NCI-H1092 (cell line): Measurements from ENCODE around the gene TMEM54.
A peak's percentile ranks its signal among the peaks of the same experiment; 100 is the strongest.

ENCODE experiments used
- DNase-seq: peaks from one replicate; lab custom pipeline; 2025; lab: John Stamatoyannopoulos, UW

Gene TMEM54

DNA sequence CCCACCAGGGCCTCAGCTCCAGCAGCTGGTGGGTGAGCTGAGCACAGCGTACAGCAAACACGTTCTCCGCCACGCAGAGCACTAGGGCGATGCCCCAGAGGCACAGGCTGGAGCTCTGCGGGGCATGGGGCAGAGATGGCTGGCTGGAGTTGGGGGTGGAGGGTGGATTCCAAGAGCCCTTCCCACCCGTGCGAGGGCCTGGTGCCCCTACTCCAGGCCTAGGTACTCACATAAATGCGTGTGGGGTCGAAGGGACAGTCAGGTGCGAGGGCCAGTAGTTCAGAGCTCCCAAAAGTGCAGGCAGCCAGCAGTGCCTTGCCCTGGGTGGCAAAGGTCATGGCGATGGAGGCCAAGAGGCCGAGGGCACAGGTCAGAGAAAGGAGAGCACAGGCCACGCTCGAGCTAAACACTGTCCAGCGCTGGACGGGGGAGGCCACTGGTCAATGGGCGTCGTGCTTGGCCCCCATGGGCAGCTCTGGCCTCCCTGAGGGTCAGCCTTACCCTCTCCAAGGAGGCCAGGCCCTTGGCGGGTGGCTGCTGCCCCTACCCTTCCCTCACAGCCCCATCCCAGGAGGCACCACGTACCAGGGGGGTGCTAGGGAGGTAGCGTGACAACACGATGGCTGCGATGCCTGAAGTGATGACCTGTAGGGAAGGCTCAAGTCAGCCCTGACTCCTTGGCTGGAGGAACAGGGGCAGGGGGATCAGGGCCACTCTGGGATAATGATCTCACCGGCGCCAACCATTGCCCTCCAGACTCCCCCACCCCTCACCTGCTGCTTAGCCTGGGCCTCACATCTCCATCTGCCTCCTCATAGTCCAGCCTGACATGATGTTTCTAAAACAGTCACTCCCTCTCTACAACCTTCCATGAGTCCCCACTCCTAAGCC is 5.6 kb downstream of the TMEM54 start:
- no peak for DNase-seq

DNA sequence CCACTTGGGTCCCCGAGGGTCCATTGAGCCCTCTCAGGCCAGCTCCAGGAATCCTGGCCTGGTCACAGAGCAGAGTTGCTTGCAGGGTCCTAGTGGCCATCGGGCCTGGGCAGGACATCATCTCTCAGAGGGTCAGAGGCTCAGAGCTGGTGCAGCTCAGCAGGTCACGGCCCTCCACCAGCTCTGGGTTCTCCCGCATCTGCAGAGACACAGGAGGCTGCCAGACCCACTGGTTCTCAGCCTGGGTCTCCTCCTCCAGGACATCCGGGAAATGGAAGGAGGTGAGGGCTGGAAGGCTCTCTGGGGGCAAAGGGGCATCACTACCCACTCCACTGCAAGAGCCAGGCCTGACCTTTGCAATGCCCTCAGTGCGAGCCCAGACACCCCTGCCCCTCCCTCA is 6.5 kb downstream of the TMEM54 start:
- no peak for DNase-seq

DNA sequence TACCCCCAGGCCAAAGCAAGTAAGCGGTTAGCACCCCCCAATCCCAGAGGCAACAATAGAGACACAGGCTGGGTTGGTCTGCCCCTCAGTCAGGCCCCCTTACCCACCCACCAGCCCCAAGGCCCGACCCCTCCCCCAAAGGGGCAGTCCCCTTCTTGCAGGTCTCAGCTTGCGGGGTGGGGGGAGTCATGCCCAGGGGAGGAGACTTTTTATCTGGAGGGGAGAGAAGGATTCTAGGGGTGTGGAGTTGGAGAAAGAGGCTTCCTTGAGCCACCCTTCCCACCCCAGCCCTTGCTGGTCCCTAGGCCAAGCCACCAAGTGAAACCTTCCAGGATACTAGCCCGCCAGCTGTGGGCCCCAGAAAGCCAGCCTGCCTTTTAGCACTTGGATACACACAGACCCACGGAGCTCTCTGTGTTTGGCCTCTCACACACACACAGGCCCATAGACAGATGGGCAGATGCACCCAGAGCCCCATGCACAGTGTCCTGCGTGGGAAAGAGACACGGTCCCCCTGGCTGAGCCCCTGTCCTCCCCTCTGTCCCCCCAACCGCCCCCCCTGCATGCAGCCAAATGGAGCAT is 7.1 kb downstream of the TMEM54 start:
- no peak for DNase-seq

DNA sequence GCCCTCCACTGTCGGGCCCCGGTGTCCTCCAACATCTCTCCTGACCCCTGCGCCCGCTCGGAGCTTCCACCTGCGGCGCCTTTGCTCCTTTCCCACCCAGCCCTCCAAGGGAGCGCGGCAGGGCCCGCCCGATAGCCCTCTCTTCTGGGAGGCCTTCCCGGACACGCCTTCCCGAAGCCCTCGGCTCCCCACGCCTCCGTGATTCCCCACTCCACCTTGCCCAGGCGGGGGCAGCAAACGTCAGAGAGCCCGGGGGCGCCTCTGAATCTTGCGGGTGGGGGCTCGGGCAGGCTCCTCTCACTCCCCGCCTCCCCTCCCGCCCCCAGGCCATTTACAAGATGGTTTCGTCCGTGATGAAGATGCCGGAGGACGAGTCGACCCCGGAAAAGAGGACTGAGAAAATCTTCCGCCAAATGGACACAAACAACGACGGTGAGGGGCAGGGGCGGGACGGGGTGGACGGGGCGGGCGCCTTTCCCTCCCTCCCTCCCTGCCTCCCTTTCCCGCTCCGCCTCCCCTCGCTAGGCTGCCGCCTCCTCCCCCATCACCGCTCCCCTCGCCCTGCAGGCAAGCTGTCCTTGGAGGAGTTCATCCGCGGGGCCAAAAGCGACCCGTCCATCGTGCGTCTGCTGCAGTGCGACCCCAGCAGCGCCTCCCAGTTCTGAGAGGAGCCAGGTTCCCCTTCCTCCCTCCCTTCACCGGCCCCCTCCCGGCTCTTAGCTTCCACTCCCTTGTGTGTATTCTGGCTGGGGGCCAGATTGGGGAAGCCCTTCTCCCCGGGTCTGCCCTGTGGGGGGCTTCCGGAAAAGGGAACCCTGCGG is 7.8 kb downstream of the TMEM54 start:
- DNase-seq, result peak; percentile 69

DNA sequence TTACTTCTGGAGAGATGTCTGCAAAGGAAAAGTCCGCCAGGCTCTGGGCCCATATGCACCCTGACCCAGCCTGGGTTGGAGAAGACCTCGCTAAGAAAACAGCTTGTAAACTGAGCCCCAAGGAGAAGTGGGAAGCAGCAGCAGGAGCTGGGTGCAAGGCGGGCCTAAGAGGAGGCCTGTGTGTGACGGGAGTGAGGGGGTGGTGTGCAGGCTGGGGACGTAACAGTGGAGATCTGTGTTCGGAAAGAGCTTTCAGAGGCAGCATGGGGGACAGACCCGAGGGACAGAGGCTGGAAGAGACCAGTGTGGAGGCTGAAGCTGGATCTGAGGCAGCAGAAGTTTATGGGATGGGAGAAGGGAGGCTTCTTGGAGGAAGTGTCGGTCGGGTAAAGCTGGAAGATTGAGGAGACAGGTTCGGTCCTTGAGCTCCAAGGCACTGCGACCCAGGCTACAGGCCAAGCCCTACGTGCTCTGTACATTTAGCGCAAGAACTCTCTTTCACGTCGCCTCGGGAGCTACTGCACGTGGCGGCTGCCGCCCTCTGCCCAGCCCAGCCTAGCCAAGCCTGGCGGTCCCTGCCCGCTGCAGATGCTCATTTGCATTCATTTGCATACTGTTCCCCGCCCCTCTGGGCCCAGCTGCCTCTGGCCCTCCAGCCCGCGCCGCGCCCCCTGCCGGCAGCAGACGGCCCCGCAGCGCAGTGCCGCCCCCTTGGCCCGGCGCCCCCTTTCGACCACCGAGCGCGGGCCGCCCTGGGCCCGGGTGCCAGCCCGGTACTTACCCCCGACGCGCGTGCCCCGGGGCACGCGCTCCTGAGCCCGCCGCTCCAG is 8.6 kb downstream of the TMEM54 start:
- DNase-seq, result peak; percentile 69

DNA sequence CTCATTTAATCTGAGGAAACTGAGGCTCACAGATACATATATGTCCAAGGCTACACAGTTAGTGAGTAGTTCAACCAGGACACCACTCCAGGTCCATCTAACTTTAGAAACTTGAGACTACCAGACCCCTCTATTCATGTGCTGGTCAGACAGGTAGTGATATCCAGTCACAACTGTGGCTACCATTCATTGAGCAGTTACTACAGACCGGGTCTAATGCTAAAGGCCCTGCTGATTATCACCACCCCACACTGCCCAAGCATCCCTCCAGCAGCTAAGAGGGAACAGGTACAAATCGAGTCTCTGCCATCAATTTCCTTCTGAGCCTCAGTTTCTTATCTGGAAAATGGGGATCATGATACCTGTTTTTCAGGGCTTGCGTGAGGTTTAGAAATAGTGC is 9.6 kb downstream of the TMEM54 start:
- DNase-seq, result no peak

DNA sequence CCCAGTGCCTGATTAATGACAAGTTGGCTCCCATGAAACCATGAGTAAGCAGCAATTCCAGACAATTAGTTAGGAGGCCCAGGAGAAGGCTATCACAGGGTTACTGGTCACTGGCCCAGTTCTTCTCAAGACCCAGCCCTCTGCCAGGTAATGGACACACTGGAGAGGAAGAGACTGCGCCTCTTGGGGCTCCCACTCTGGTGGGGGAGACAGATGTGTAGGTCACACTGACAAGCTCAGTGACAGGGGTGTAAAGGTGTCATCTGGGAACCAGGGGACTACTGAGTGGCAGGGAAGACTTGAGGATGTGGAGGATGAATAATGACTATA is 10.0 kb downstream of the TMEM54 start:
- no peak for DNase-seq

DNA sequence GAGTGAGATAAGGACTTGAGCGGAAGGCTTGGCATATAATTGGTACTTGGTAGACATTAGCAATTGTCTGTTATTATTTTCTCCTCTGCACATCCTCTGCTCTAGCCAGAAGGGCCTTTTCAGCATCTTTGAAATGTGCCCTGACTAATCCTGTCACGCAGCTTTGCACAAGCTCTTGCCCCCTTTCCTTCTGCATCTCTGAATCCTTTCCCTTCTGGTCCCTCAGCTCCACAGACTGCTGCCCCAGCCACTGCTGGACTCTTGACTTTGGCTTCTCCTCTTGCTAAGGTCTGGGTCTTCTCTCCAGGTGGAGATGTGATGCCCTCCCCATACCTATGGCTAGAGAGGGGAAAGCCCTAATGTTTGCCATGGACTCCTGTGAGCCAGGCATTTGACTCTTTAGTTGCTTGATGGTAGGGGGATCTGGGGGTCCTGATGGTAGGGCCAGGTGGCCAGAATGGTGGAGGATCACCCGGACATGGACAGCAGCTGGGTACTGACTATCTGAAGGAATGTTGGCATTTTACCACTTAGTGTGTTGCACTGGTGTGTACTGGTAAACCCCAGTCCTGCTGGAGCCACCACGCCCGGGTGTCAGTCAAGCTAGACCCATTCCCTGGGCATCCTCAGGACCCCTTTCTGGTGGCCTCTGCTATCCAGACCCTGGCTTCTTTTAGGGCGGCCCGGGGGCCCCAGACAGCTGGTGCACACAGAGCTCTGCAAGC is 10.5 kb downstream of the TMEM54 start:
- DNase-seq, result no peak

DNA sequence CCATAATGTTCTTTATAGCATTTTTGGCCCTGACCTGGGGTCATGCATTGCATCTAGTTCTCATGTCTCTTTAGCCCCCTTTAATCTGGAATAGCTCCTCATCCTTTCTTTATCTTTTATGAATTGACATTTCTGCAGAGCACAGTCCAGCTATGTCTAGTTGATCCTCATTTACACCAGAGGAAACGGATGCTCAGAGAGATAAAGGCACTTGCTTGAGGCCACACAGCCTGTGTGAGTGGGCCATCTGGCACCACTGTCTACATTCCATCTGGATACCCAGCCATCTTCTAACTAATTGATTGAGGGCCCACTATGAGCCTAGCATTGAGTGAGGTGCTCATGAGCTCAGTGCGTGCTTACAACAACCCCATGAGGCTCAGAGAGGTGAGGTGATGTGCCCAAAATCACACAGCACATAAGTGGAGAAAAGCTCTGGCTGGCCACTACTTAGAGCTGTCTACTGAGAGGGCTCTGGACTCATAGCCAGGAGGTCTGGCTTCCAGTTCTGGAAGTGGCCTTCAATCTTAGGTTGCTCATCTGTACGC is 11.4 kb downstream of the TMEM54 start:
- DNase-seq, result no peak

DNA sequence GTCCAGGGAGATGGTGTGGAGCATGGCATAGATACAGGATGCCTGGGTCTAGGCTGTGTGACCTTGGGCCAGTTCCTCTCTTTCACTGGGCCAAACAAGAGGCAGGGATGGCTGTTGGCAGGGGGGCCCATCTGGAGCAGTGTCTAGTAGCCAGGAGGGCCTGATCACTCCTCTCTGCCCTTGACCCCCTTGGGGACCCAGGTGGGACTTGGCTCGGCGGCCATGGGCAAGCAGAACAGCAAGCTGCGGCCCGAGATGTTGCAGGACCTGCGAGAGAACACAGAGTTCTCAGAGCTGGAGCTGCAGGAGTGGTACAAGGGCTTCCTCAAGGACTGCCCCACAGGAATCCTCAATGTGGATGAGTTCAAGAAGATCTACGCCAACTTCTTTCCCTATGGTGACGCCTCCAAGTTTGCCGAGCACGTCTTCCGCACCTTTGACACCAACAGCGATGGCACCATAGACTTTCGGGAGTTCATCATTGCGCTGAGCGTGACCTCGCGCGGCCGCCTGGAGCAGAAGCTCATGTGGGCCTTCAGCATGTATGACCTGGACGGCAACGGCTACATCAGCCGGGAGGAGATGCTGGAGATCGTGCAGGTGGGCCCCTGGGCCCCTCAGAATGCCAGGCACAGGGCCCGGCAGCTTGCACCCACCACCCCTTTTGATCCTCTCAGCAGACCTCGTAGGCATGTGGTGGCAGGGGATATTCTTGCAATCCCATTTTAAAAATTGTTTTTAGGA is 12.3 kb downstream of the TMEM54 start:
- no peak for DNase-seq

DNA sequence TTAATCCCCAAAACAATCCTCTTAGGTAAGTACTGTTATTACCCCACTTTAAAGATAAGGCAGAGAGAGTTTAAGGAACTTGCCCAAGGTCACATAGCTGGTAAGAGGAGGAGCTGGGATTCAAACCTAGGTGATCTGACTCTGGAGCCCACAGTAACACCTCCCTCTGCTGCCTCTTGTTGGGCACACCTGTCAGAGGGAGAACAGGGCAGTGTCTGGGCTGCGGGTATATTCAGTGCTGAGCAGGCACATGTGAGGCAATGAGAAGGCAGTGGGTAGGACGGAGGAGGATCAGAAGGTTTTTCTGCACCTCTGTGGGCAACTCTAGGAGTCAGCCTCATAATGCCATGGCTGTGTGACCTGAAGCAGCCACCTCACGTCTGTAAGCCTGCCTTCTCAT is 13.1 kb downstream of the TMEM54 start:
- DNase-seq, result no peak

DNA sequence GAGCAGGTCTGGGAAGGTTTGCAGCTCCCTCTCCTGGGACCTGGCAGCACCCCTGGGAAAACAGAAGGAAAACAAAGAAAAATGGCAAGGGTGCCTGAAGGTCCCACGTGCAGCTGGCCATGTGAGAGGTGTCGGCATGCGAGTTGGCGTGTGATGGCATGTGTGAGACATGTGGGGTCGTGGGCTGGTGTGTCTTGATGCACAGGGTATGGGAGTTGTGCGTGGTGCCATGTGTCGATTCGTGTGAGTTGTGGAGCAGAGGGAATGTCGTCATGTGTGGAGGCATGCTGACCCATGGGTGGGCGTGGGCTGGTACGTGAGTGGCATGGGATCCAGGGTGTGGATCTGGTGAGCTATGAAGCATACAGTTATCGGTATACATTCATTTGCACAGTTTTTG is 13.6 kb downstream of the TMEM54 start:
- no peak for DNase-seq

DNA sequence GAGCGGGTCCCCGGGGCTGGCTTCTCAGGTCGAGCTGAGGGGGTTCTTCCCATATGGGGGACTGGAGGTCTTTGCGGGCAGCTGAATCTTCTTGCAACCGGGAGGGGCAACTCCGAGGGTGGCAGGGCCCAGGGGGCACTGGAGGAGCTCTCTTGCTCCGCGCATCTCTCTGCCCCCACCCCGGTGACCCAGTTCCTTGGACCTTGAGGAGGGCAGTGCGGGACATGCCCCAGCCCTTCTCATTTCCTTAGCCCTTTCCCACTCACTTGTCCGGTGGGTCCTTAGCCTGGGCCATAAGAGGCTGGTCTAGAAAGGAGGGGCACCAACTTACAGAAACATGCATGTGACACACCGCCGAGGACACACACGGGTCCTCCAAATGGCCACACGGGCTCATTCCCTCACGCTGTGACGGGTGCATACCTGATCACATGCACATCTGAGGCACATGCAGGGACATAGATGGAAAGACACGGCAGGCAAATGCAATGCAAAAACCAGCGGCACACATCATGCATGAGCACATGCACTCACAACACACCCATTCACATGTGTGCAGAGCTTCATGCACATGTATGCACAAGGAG is 14.3 kb downstream of the TMEM54 start:
- DNase-seq, result no peak

DNA sequence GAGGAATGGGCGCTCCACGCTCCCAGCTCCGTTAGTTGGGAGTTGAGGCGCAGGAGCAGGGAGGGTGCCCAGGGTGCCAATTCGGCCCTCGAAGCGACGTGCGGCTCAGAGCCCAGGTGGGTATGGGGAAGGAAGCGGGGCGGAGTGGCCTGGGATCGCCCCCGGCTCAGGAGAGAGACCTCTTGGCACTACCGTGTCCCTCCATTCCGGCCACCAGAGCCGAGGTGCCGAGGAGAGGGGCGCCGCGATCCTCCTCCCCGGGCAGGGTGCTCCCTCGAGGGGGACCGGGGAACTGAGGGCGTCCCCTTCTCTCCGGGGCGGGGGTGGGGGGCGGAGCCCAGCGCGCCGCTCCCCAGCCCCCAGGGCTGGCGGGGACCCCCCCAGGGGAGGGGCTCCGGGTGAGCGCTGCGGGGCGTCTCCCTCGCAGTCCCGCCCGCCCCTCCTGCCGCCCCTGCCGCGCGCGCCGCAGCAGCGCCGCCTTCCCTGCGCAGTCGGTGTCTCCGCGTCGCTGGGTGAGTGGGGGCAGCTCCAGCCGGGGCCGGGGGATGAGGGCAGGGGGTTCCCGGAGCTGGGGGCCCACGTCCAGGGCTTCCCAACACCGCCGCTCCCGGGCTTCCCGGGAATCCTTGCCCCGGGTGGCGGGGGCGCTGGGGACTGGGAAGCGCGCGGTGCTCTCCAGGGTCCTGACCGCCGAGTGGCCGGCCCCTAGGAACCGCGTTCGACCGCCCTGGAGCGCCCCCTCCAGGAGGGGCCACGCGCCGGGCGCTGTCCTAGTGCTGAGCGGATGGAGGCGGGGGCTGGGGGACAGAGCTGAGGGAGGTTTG is 15.0 kb downstream of the TMEM54 start, which contains the start of gene HPCA:
Gene HPCA (plus strand): TSS at position 488 of the 824 bp plus-strand sequence. CDS start 2,408 bp downstream, outside the sequence.
- no peak for DNase-seq

DNA sequence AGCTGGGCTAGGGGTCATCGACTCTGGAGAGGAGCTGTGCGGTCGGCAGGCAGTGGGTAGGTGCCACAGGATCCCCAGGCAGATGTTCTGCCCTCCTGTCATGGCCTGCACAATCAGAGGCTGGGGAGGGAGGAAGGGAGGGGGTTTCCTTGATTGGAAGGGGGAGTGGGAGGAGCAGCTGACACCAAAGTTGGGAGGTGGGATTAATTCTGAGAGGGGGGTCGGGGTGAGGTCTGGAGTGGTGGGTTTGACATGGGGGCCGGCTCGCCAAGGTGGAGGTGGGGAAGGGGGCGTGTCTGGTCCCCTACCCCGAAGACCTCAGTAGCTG is 15.5 kb downstream of the TMEM54 start:
- no peak for DNase-seq

DNA sequence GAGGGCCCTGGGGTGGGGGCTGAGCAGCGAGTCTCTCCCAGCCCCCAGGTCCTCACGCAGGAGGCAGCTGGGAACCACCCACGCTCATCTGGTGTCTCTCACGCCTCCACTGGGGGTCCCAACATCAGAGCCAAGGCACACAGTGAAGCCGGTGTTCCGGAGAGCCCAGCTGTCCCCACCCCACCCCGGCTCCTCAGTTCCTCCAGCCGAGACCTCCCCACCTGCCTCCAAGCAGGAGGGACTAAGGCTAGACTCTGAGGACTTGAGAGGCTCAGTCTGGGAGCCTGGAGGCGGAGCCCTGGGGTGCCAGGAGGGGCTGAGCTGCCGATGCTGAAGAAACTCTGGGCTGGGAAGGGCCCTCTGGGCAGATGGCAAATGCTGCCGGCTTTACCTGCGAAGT is 16.5 kb downstream of the TMEM54 start:
- no peak for DNase-seq

DNA sequence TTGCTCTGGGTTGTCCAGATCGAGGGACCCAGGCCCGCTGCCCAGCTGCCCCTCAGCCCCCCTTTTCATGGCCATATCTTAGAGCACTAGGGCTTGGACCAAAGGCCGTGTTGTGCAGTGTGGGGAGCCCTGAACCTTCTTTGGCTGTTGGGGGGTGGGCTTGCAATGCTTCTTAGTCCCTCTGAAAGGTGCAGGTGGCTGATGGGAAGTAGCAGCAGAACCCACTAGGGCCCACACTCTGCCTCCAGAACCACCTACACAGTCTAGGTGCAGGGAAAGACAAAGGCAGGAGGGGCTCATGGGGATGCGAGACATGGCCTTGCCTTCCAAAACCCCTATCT is 17.2 kb downstream of the TMEM54 start:
- no peak for DNase-seq

DNA sequence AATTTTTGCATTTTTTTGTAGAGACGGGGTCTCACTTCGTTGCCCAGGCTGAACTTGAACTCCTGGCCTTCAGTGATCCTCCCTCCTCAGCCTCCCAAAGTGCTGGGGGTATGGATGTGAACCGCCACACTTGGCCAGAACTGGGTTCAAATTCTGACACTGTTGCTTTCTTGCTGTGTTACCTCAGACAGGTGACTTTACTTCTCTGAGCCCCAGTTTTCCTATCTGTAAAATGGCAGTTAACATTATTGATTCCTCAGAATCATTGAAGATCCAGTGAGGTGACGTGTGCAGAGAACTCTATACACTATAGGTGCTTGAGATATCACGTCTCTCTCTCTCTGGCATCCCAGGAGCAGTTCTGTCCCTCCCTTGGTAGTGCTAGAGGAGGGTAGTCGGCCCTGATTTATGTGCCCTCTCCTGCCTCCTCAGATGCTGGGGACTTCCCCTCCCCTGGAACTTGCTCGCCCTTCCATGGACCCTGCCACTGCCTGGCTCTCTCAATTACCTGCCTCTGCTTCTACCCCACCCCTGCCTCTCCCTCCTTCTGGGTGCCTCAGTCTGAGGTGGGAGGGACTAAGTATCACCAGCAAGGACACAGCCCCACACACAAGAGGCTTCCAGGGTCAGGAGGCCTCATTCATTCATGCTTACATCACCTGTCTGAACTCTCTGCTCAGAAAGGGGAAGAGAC is 17.7 kb downstream of the TMEM54 start:
- no peak for DNase-seq
